GM12891 (cell line): ENCODE results near the gene ZC3H4.

Experiments used
- PAX5 ChIP-seq: IDR thresholded peaks from 2 replicates; pipeline ENCODE4 v1.6.1; 2011; ENCODE audit warnings: low read length, moderate library complexity, mild to moderate bottlenecking; ENCODE audit not compliant: insufficient read depth, severe bottlenecking
- POLR2A ChIP-seq: IDR thresholded peaks from 2 replicates; pipeline ENCODE4 v1.6.1; 2011; ENCODE audit warnings: low read depth, low read length, control low read depth
- POLR2AphosphoS5 ChIP-seq: IDR thresholded peaks from 2 replicates; pipeline ENCODE4 v1.6.1; 2011; ENCODE audit warnings: low read depth, low read length, control low read depth
- POU2F2 ChIP-seq: IDR thresholded peaks from 2 replicates; pipeline ENCODE4 v1.6.1; 2011; ENCODE audit warnings: low read depth, mild to moderate bottlenecking, control low read depth, low read length, moderate library complexity
- TAF1 ChIP-seq: IDR thresholded peaks from 2 replicates; pipeline ENCODE4 v1.6.1; 2011; ENCODE audit warnings: low read depth, low read length, control low read depth

DNA sequence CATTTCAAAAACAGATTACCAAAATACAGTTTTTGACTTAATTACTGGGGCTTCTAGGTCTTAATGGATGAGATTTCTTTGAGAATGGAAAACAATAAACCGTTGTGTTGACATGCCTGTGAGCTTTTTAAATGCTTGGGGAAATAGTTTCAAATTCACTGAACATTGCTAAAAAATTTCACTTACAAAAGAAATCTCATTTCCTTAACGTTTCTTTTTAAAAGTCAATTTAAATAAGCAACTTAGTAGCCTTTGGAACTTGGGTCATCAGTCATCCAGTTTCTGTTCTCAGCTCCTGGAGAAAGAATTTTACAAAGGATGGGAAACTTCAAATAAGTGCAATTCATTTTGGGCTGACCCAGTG lies 4.4 kb downstream of the ZC3H4 start:
- TF ChIP-seq PAX5 (no peak), TAF1 (no peak), POLR2A (no peak), POLR2AphosphoS5 (no peak), POU2F2 (no peak)
